Gastroesophageal sphincter (tissue), 4 donors: ENCODE results near the gene MAGEC2. TPM values are rescaled to one million over a fixed set of nuclear protein-coding genes. Genes with fewer than 3 reads are reported as not detected.

Experiments
- ATAC-seq: fragments of 150-250 bp; one replicate; pipeline ENCODE4 v1.9.1; 2016; ENCODE audit warnings: mild to moderate bottlenecking, moderate library complexity
- H3K27ac ChIP-seq, 4 donors: fragments of 200-600 bp; sonication (generic) in 3 of 4; 1 replicate in 3 of 4; 2 replicates in 1 of 4; pipeline ENCODE4 v1.5.1; 2016 to 2019
- H3K27me3 ChIP-seq: fragments of 200-600 bp; sonication (generic); one replicate; pipeline ENCODE4 v1.5.1; 2019
- H3K36me3 ChIP-seq, 2 donors: fragments of 200-600 bp; sonication (generic); one replicate each; pipeline ENCODE4 v1.5.1; 2019; ENCODE audit warnings: control low read depth in 1 of 2
- H3K4me1 ChIP-seq, 3 donors: fragments of 200-600 bp; sonication (generic); 1 replicate in 2 of 3; 2 replicates in 1 of 3; pipeline ENCODE4 v1.5.1; 2016 to 2019; ENCODE audit warnings: control low read depth in 2 of 3
- H3K4me3 ChIP-seq, 2 donors: fragments of 200-600 bp; sonication (generic); one replicate each; pipeline ENCODE4 v1.5.1; 2019; ENCODE audit warnings: mild to moderate bottlenecking in 1 of 2, moderate library complexity in 1 of 2
- H3K9me3 ChIP-seq, 3 donors: fragments of 200-600 bp; sonication (generic); one replicate each; pipeline ENCODE4 v1.5.1; 2017 to 2019; ENCODE audit warnings: control low read depth in 2 of 3
- EP300 ChIP-seq: sonication (generic); formaldehyde crosslinking; IDR thresholded peaks from one replicate; pipeline ENCODE4 v1.6.1; 2017; ENCODE audit warnings: antibody characterized with exemption, mild to moderate bottlenecking
- POLR2A ChIP-seq, 2 donors: fragments of 450-650 bp; IDR thresholded peaks; one replicate each; pipeline ENCODE4 v1.6.1; 2017; ENCODE audit warnings: antibody characterized with exemption in 2 of 2, mild to moderate bottlenecking in 2 of 2, moderate library complexity in 1 of 2
- POLR2AphosphoS5 ChIP-seq: sonication (generic); formaldehyde crosslinking; IDR thresholded peaks from one replicate; pipeline ENCODE4 v1.6.1; 2017; ENCODE audit warnings: antibody characterized with exemption
- WGBS, 2 donors: methylation state at CpG; one replicate each; pipeline ENCODE4 v1.1.5; 2018; ENCODE audit warnings: low coverage in 1 of 2; 5-methylcytosine and 5-hydroxymethylcytosine counted together
- total RNA-seq, 4 donors: library from RNA; depleted of rRNA; stranded (reverse); fragments of >200 nt; gene quantifications; one replicate each; pipeline ENCODE4 v1.1.0, GENCODE V29; 2016
- TF ChIP-seq, protein P1 (sequence below), 4 experiments: fragments of 200-600 bp in 2 of 4; fragments of 450-650 bp in 2 of 4; sonication (generic) in 1 of 4; IDR thresholded peaks; one replicate each; pipeline ENCODE4 v1.5.1; 2017 to 2019; ENCODE audit warnings: antibody characterized with exemption in 4 of 4, mild to moderate bottlenecking in 2 of 4, moderate library complexity in 2 of 4

The MAGEC2 gene
- total RNA-seq, 4 donors from 2014 or later, result not detected

GRCh38 chrX:142244568-142244967 is 39.5 kb upstream of the MAGEC2 start:
- no CpG with 5 or more reads among the region's 4 CpGs for WGBS, 2 donors

DNA sequence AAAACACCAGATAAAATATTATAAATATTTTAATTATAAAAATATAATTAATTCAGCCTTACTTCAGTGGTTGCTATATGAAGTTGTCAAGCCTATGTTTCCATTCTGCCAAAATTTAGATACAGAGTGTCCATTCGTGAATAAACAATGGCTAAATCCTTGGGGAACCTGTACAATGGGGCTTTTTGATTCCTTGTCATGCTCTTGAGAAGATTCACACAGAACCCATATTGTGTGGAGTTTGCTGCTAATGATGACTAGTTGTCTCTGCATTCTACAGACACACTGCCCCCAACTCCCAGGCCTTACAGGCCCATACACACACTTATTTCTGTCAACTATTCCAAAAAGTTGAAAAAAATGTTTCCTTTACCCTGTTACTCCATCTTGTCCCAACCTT is 33.4 kb upstream of the MAGEC2 start:
- 50 to 57% methylated on average over 1 of the region's 1 CpG for WGBS, 2 donors
- Histone ChIP-seq H3K27ac (no peak overlapping the region), H3K9me3 (no peaks in the 10 kb centered on the region), H3K36me3 (no peaks in the 10 kb centered on the region), H3K4me3 (no peak overlapping the region), H3K4me1 (no peaks in the 10 kb centered on the region), H3K27me3 (no peaks in the 10 kb centered on the region)
- TF ChIP-seq POLR2A (IDR thresholded peaks at IDR 0.05), result no peak
- TF ChIP-seq, protein P1, sequence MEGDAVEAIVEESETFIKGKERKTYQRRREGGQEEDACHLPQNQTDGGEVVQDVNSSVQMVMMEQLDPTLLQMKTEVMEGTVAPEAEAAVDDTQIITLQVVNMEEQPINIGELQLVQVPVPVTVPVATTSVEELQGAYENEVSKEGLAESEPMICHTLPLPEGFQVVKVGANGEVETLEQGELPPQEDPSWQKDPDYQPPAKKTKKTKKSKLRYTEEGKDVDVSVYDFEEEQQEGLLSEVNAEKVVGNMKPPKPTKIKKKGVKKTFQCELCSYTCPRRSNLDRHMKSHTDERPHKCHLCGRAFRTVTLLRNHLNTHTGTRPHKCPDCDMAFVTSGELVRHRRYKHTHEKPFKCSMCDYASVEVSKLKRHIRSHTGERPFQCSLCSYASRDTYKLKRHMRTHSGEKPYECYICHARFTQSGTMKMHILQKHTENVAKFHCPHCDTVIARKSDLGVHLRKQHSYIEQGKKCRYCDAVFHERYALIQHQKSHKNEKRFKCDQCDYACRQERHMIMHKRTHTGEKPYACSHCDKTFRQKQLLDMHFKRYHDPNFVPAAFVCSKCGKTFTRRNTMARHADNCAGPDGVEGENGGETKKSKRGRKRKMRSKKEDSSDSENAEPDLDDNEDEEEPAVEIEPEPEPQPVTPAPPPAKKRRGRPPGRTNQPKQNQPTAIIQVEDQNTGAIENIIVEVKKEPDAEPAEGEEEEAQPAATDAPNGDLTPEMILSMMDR (IDR thresholded peaks at IDR 0.05), result no peak
- no peak for TF ChIP-seq POLR2AphosphoS5
- no peak for TF ChIP-seq EP300
- ATAC-seq, result no peak

More at GRCh38 chrX:142244568-142244967, 39.5 kb upstream of the MAGEC2 start:
- Histone ChIP-seq H3K27ac (no peak overlapping the region), H3K4me1 (no peaks in the 10 kb centered on the region), H3K36me3 (no peaks in the 10 kb centered on the region), H3K4me3 (no peak overlapping the region), H3K9me3 (no peaks in the 10 kb centered on the region), H3K27me3 (no peaks in the 10 kb centered on the region)
- peak; percentile 43 for ATAC-seq
- no peak for TF ChIP-seq EP300
- no peak for TF ChIP-seq POLR2AphosphoS5
- no peak for TF ChIP-seq POLR2A (IDR thresholded peaks at IDR 0.05)
- TF ChIP-seq, protein P1 (IDR thresholded peaks at IDR 0.05), result no peak

GRCh38 chrX:142233400-142233799 is 28.3 kb upstream of the MAGEC2 start:
- WGBS, 2 donors, result 33 to 57% methylated on average over 1 of the region's 1 CpG
- H3K4me3 ChIP-seq, result no peak overlapping the region
- H3K36me3 ChIP-seq, result no peaks in the 10 kb centered on the region
- no peaks in the 10 kb centered on the region for H3K9me3 ChIP-seq
- no peak overlapping the region for H3K27ac ChIP-seq
- no peak for ATAC-seq
- H3K4me1 ChIP-seq, result no peaks in the 10 kb centered on the region
- no peaks in the 10 kb centered on the region for H3K27me3 ChIP-seq
- TF ChIP-seq, protein P1 (IDR thresholded peaks at IDR 0.05), result no peak

DNA sequence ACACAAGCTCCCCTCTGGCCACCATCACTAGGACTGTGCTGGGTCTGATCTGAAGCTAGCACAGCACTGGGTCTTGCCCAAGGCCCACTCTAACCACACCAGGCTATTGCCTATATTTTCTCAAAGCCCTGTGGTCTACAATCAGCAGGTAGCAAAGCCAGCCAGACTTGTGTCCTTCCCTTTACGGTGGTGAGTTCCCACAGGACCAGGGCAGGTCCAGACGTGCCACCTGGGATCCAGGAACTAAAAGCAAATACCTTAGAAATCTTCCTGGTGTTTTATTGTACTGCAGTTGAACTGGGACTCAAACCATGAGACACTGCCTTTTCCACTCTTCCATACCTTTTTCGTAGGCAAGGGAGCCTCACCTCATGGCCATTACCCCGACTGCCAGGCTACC is 9.0 kb upstream of the MAGEC2 start:
- Histone ChIP-seq H3K4me1 (no peaks in the 10 kb centered on the region), H3K9me3 (no peaks in the 10 kb centered on the region), H3K27me3 (no peaks in the 10 kb centered on the region), H3K36me3 (no peaks in the 10 kb centered on the region), H3K4me3 (no peak overlapping the region), H3K27ac (no peak overlapping the region)
- TF ChIP-seq POLR2AphosphoS5, result no peak
- 80% methylated on average over 1 of the region's 4 CpGs; no CpG with 5 or more reads in 1 of the 2 donors for WGBS, 2 donors
- ATAC-seq, result no peak

DNA sequence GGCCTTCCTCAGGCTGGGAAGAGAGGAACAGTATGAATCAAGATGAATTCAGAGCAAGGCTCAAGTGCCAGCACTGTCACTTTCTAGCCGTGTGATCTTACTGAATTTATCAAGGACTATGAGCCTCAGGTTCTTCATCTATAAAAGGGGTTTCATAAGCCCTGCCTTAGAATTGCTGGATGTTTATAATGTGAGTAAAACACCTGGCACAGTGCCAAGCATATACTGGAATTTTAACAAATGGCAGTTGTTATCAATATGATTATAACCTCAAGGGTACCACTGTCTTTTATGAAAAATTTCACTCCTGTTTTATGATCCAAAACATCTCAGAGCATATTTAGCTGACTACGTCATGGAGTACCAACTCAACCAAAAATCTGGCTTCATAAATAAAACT is 4.0 kb downstream of the MAGEC2 start:
- H3K4me3 ChIP-seq, result no peak overlapping the region
- H3K36me3 ChIP-seq, result no peaks in the 10 kb centered on the region
- 62 to 83% methylated on average over 2 of the region's 2 CpGs for WGBS, 2 donors
- no peaks in the 10 kb centered on the region for H3K27me3 ChIP-seq
- TF ChIP-seq, protein P1 (IDR thresholded peaks at IDR 0.05), result no peak
- no peak for TF ChIP-seq POLR2A (IDR thresholded peaks at IDR 0.05)
- no peak for TF ChIP-seq EP300
- no peak for TF ChIP-seq POLR2AphosphoS5
- H3K4me1 ChIP-seq, result no peaks in the 10 kb centered on the region
- H3K9me3 ChIP-seq, result no peaks in the 10 kb centered on the region
- no peak overlapping the region for H3K27ac ChIP-seq
- no peak for ATAC-seq

DNA sequence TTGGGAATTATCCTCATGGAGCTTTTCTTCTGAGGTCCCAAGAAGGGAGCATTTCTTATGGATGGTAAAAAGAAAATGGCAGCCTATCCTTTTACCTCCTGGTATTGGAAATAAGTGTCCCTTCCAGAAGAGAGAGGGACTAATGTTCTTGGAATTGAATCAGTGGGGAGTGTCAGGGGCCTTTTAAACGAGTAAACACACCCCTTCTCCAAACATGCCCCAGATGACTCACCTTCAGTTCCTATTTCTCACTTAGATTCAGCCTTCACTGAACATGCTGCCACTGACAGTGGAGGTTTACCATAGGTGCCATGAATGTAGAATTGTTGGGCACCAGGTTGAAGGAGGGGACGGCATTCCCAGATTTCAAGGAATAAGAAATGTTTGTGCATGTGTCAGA is 19.0 kb downstream of the MAGEC2 start:
- WGBS, 2 donors, result 80% methylated on average over 1 of the region's 2 CpGs; no CpG with 5 or more reads in 1 of the 2 donors
- no peak overlapping the region for H3K27ac ChIP-seq
- no peak for TF ChIP-seq EP300
- no peak for TF ChIP-seq POLR2A (IDR thresholded peaks at IDR 0.05)
- no peak for TF ChIP-seq POLR2AphosphoS5
- TF ChIP-seq, protein P1 (IDR thresholded peaks at IDR 0.05), result no peak

More for the DNA sequence above, 19.0 kb downstream of the MAGEC2 start:
- H3K27me3 ChIP-seq, result no peaks in the 10 kb centered on the region
- H3K9me3 ChIP-seq, result no peaks in the 10 kb centered on the region
- no peaks in the 10 kb centered on the region for H3K4me1 ChIP-seq
- H3K36me3 ChIP-seq, result no peaks in the 10 kb centered on the region
- ATAC-seq, result no peak
- H3K4me3 ChIP-seq, result no peak overlapping the region
